ENCODE measurements around the gene TAC4. TPM values are rescaled to one million over a fixed set of nuclear protein-coding genes. Genes with fewer than 3 reads are reported as not detected.

TAC4 gene
- total RNA-seq, 1 donor: not detected

GRCh38 chr17:49873926-49874325 lies 26.1 kb upstream of the TAC4 start:
- H3K4me3 ChIP-seq (ENCODE audit: low read depth, low read length): no peak overlapping the region
- no peak for TF ChIP-seq CTCF (IDR thresholded peaks at IDR 0.05; ENCODE audit: insufficient read depth, low read length)
- DNase-seq (ENCODE audit: low read depth): no peak

GRCh38 chr17:49873466-49873865 lies 25.6 kb upstream of the TAC4 start:
- no peak for TF ChIP-seq CTCF (IDR thresholded peaks at IDR 0.05; ENCODE audit: insufficient read depth, low read length)
- no peak for DNase-seq (ENCODE audit: low read depth)
- H3K4me3 ChIP-seq (ENCODE audit: low read depth, low read length): no peak overlapping the region

GRCh38 chr17:49872754-49873377 lies 25.0 kb upstream of the TAC4 start:
- no peak for TF ChIP-seq CTCF (IDR thresholded peaks at IDR 0.05; ENCODE audit: insufficient read depth, low read length)
- H3K4me3 ChIP-seq (ENCODE audit: low read depth, low read length): no peak overlapping the region
- no peak for DNase-seq (ENCODE audit: low read depth)

GRCh38 chr17:49871211-49871610 lies 23.3 kb upstream of the TAC4 start:
- H3K4me3 ChIP-seq (ENCODE audit: low read depth, low read length): no peak overlapping the region
- no peak for DNase-seq (ENCODE audit: low read depth)
- TF ChIP-seq CTCF (IDR thresholded peaks at IDR 0.05; ENCODE audit: insufficient read depth, low read length): no peak

GRCh38 chr17:49870298-49870697 lies 22.4 kb upstream of the TAC4 start:
- H3K4me3 ChIP-seq (ENCODE audit: low read depth, low read length): no peak overlapping the region
- DNase-seq (ENCODE audit: low read depth): no peak
- TF ChIP-seq CTCF (IDR thresholded peaks at IDR 0.05; ENCODE audit: insufficient read depth, low read length): no peak

- DNase-seq (ENCODE audit: low read depth): no peak
- H3K4me3 ChIP-seq (ENCODE audit: low read depth, low read length): no peak overlapping the region
- TF ChIP-seq CTCF (IDR thresholded peaks at IDR 0.05; ENCODE audit: insufficient read depth, low read length): no peak
Observed at GRCh38 chr17:49869038-49869374, 21.1 kb upstream of the TAC4 start.

- DNase-seq (ENCODE audit: low read depth): no peak
- no peak overlapping the region for H3K4me3 ChIP-seq (ENCODE audit: low read depth, low read length)
- TF ChIP-seq CTCF (IDR thresholded peaks at IDR 0.05; ENCODE audit: insufficient read depth, low read length): no peak
Observed at GRCh38 chr17:49866882-49867413, 19.1 kb upstream of the TAC4 start.
